ENCODE data around the gene CD14.
"Not testable (repeated sequence)": the region's sequence is repeated elsewhere in the genome, so short reads cannot be mapped to it uniquely, and the experiment has no call there.

The CD14 gene

GRCh38 chr5:140611020-140611521, 21.9 kb downstream of the CD14 start:
- TF ChIP-seq CTCF (IDR thresholded peaks at IDR 0.05; ENCODE audit: low read depth, low read length): no peak
- Histone ChIP-seq H3K9me3 (no peaks in the 10 kb centered on the region), H3K4me1 (no peaks in the 10 kb centered on the region), H3K27me3 (no peaks in the 10 kb centered on the region), H3K36me3 (no peaks in the 10 kb centered on the region), H3K4me3 (ENCODE audit: low read depth, low read length) (no peak overlapping the region)
- no peak for DNase-seq

- no peak for TF ChIP-seq CTCF (IDR thresholded peaks at IDR 0.05; ENCODE audit: low read depth, low read length)
- Histone ChIP-seq H3K27me3 (no peaks in the 10 kb centered on the region), H3K9me3 (no peaks in the 10 kb centered on the region), H3K36me3 (no peaks in the 10 kb centered on the region), H3K4me3 (ENCODE audit: low read depth, low read length) (no peak overlapping the region), H3K4me1 (no peaks in the 10 kb centered on the region)
- DNase-seq: no peak
Observed at GRCh38 chr5:140609126-140609525, 23.8 kb downstream of the CD14 start.

GRCh38 chr5:140608722-140609121, 24.3 kb downstream of the CD14 start:
- Histone ChIP-seq H3K36me3 (no peaks in the 10 kb centered on the region), H3K4me3 (ENCODE audit: low read depth, low read length) (no peak overlapping the region), H3K4me1 (no peaks in the 10 kb centered on the region), H3K27me3 (no peaks in the 10 kb centered on the region), H3K9me3 (no peaks in the 10 kb centered on the region)
- DNase-seq: no peak
- TF ChIP-seq CTCF (IDR thresholded peaks at IDR 0.05; ENCODE audit: low read depth, low read length): no peak

GRCh38 chr5:140607031-140607430, 25.9 kb downstream of the CD14 start:
- TF ChIP-seq CTCF (IDR thresholded peaks at IDR 0.05; ENCODE audit: low read depth, low read length): no peak
- DNase-seq: no peak
- H3K4me3 ChIP-seq (ENCODE audit: low read depth, low read length): no peak overlapping the region
- H3K4me1 ChIP-seq: no peaks in the 10 kb centered on the region
- no peaks in the 10 kb centered on the region for H3K36me3 ChIP-seq
- H3K9me3 ChIP-seq: no peaks in the 10 kb centered on the region
- H3K27me3 ChIP-seq: no peaks in the 10 kb centered on the region

DNA sequence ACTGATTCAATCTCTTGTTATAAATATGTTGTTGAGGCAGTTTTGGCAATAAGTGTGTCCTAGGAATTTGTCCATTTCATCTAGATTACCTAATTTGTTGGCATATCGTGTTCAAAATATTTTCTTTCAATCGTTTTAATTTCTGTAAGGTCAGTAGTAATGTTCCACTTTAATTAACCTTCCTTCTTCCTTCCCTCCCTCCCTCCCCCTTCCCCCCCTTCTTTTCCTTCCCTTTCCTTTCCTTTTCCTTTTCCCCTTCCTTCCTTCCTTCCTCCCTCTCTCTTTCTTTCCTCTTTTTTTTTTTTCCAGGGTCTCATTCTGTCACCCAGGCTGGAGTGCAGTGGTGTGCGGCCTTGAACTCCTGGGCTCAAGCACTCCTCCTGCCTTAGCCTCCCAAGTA, 27.1 kb downstream of the CD14 start:
- H3K27me3 ChIP-seq: no peaks in the 10 kb centered on the region
- TF ChIP-seq CTCF (IDR thresholded peaks at IDR 0.05; ENCODE audit: low read depth, low read length): no peak
- no peaks in the 10 kb centered on the region for H3K4me1 ChIP-seq
- no peak overlapping the region for H3K4me3 ChIP-seq (ENCODE audit: low read depth, low read length)
- no peaks in the 10 kb centered on the region for H3K9me3 ChIP-seq
- no peaks in the 10 kb centered on the region for H3K36me3 ChIP-seq
- DNase-seq: no peak

- Histone ChIP-seq H3K4me1 (no peaks in the 10 kb centered on the region), H3K4me3 (ENCODE audit: low read depth, low read length) (no peak overlapping the region), H3K36me3 (no peaks in the 10 kb centered on the region), H3K9me3 (no peaks in the 10 kb centered on the region), H3K27me3 (no peaks in the 10 kb centered on the region)
- DNase-seq: no peak
- no peak for TF ChIP-seq CTCF (IDR thresholded peaks at IDR 0.05; ENCODE audit: low read depth, low read length)
Observed at GRCh38 chr5:140603734-140604133, 29.2 kb downstream of the CD14 start.

DNA sequence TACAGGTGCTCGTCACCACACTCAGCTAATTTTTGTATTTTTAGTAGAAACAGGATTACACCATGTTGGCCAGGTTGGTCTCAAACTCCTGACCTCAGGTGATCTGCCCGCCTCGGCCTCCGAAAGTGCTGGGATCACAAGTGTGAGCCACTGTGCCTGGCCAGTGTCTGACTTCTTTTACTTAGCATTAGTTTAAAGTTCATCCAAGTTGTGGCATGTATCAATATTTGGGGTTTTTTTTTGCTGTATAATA, 29.6 kb downstream of the CD14 start:
- not testable (repeated sequence) for H3K4me1 ChIP-seq; DNase-seq; H3K4me3 ChIP-seq (ENCODE audit: low read depth, low read length); H3K27me3 ChIP-seq; H3K36me3 ChIP-seq; H3K9me3 ChIP-seq

Data from BE2C (cell line).